ENCODE results near the gene MICAL3.
"Not testable (repeated sequence)": the region's sequence is repeated elsewhere in the genome, so short reads cannot be mapped to it uniquely, and the experiment has no call there.

MICAL3 gene

GRCh38 chr22:18057568-18058209 lies 33.3 kb upstream of the MICAL3 start:
- DNase-seq, result no peak
- Mint-ChIP-seq H3K4me3 (no peak overlapping the region), H3K36me3 (ENCODE audit: low read depth) (no peaks in the 10 kb centered on the region), H3K27ac (no peak overlapping the region), H3K9me3 (peaks cover 11% of the 10 kb centered on the region), H3K4me1 (peaks cover 17% of the 10 kb centered on the region), H3K27me3 (ENCODE audit: low read depth, poor library complexity) (peaks cover 27% of the 10 kb centered on the region)
- TF ChIP-seq, protein P1, sequence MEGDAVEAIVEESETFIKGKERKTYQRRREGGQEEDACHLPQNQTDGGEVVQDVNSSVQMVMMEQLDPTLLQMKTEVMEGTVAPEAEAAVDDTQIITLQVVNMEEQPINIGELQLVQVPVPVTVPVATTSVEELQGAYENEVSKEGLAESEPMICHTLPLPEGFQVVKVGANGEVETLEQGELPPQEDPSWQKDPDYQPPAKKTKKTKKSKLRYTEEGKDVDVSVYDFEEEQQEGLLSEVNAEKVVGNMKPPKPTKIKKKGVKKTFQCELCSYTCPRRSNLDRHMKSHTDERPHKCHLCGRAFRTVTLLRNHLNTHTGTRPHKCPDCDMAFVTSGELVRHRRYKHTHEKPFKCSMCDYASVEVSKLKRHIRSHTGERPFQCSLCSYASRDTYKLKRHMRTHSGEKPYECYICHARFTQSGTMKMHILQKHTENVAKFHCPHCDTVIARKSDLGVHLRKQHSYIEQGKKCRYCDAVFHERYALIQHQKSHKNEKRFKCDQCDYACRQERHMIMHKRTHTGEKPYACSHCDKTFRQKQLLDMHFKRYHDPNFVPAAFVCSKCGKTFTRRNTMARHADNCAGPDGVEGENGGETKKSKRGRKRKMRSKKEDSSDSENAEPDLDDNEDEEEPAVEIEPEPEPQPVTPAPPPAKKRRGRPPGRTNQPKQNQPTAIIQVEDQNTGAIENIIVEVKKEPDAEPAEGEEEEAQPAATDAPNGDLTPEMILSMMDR (IDR thresholded peaks at IDR 0.05), result no peak

DNA sequence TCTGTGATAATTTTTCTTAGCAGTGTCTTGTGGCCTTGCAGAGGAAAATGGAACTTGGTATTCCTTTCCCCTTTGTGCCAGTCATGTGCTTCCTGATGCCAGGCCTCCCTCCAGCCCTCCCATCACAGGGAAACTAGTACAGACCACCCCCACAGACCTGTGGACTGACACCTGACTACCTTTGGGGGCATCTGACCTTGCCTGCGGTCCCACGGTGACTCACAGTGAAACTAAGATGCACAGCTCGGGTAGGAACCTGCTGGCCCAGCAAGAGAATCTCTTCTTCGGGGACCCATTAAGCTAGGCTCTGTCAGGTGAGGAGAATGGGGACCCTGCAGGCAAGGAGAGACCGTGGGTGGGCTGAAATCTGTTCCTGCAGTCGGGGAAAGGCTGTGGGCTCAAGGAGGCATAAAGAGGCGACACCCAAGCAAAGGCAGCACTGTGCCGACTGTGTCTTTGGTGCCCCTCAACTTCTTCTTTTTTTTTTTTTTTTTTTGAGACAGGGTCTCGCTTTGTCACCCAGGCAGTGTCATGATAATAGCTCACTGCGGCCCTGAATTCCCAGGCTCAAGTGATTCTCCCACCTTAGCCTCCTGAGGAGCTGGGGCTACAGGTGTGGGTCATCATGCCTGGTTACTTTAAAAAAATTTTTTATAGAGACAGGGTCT lies 32.6 kb upstream of the MICAL3 start:
- Mint-ChIP-seq H3K27me3 (ENCODE audit: low read depth, poor library complexity) (peaks cover 25% of the 10 kb centered on the region), H3K36me3 (ENCODE audit: low read depth) (no peaks in the 10 kb centered on the region), H3K4me1 (peaks cover 22% of the 10 kb centered on the region), H3K27ac (no peak overlapping the region), H3K9me3 (peaks cover 16% of the 10 kb centered on the region), H3K4me3 (no peak overlapping the region)
- no peak for DNase-seq
- TF ChIP-seq, protein P1 (IDR thresholded peaks at IDR 0.05), result no peak

DNA sequence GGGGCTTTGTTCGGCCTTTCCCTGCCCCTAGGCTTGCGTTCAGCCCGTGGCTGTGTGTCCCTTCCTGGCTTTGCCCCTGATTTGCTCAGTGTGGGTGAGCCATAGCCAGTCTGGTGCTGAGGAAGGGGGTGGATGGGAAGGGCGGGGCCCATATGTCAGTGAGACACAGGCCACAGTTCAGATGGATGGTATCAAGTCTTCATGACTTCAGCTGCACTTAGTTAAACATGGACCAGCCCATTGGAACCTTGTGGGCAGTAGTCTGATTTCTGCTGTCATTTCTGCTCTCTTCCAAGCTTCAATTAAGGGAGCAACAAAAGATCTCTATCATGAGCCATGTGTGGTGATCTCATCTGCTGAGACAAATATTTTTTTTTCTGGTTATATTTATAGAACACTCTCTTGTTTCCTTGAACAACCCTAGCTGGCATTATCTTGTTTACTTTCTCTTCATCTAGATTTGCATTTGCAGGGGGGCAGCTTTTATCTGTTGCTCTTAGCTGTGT lies 31.9 kb upstream of the MICAL3 start:
- Mint-ChIP-seq H3K36me3 (ENCODE audit: low read depth) (no peaks in the 10 kb centered on the region), H3K4me3 (no peak overlapping the region), H3K27ac (no peak overlapping the region), H3K9me3 (peaks cover 16% of the 10 kb centered on the region), H3K27me3 (ENCODE audit: low read depth, poor library complexity) (peaks cover 25% of the 10 kb centered on the region), H3K4me1 (peaks cover 19% of the 10 kb centered on the region)
- no peak for DNase-seq
- TF ChIP-seq, protein P1 (IDR thresholded peaks at IDR 0.05), result no peak

GRCh38 chr22:18055619-18056160 lies 31.3 kb upstream of the MICAL3 start:
- Mint-ChIP-seq H3K4me3 (no peak overlapping the region), H3K27me3 (ENCODE audit: low read depth, poor library complexity) (peaks cover 25% of the 10 kb centered on the region), H3K4me1 (peaks cover 15% of the 10 kb centered on the region), H3K36me3 (ENCODE audit: low read depth) (no peaks in the 10 kb centered on the region), H3K27ac (no peak overlapping the region), H3K9me3 (peaks cover 16% of the 10 kb centered on the region)
- DNase-seq, result no peak
- TF ChIP-seq, protein P1 (IDR thresholded peaks at IDR 0.05), result no peak

DNA sequence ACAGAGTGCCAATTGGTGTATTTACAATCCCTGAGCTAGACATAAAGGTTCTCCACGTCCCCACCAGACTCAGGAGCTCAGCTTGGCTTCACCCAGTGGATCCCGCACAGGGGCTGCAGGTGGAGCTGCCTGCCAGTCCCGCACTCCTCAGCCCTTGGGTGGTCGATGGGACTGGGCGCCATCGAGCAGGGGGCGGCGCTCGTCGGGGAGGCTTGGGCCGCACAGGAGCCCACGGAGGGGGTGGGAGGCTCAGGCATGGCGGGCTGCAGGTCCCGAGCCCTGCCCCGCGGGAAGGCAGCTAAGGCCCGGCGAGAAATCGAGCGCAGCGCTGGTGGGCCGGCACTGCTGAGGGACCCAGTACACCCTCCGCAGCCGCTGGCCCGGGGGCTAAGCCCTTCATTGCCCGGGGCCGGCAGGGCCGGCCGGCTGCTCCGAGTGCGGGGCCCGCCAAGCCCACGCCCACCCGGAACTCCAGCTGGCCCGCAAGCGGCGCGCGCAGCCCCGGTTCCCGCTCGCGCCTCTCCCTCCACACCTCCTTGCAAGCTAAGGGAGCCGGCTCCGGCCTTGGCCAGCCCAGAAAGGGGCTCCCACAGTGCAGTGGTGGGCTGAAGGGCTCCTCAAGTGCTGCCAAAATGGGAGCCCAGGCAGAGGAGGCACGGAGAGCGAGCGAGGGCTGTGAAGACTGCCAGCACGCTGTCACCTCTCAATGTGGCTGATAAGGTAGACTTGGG lies 29.0 kb upstream of the MICAL3 start:
- not testable (repeated sequence) for H3K36me3 Mint-ChIP-seq (ENCODE audit: low read depth); H3K27ac Mint-ChIP-seq; DNase-seq; H3K27me3 Mint-ChIP-seq (ENCODE audit: low read depth, poor library complexity); H3K4me3 Mint-ChIP-seq
- H3K4me1 Mint-ChIP-seq, result peaks cover 14% of the 10 kb centered on the region
- peaks cover 16% of the 10 kb centered on the region for H3K9me3 Mint-ChIP-seq

GRCh38 chr22:18051113-18051512 lies 26.8 kb upstream of the MICAL3 start:
- H3K36me3 Mint-ChIP-seq (ENCODE audit: low read depth); H3K27ac Mint-ChIP-seq; H3K4me1 Mint-ChIP-seq; H3K4me3 Mint-ChIP-seq; DNase-seq: not testable (repeated sequence)
- H3K27me3 Mint-ChIP-seq (ENCODE audit: low read depth, poor library complexity), result peaks cover 16% of the 10 kb centered on the region
- peaks cover 16% of the 10 kb centered on the region for H3K9me3 Mint-ChIP-seq
